Hematopoietic multipotent progenitor cell treated with erythropoietin and hydrocortisone succinate and interleukin-3 and kit ligand, for 15 days (in vitro differentiated cells): ENCODE measurements around the gene NAT14.
"Not testable (repeated sequence)": the region's sequence is repeated elsewhere in the genome, so short reads cannot be mapped to it uniquely, and the experiment has no call there.

Experiments used
- DNase-seq: peaks from one replicate; pipeline ENCODE4 v3.0.0-alpha.2; 2015; ENCODE audit warnings: low spot score

NAT14 gene

GRCh38 chr19:55503157-55503501, 18.1 kb downstream of the NAT14 start:
- no peak for DNase-seq

GRCh38 chr19:55503502-55504251, 18.7 kb downstream of the NAT14 start:
- DNase-seq = peak; percentile 91

- no peak for DNase-seq
These were observed 19.2 kb downstream of the NAT14 start for GRCh38 chr19:55504252-55504603.

- DNase-seq = no peak
These were observed 20.0 kb downstream of the NAT14 start for GRCh38 chr19:55504981-55505380.

- DNase-seq = no peak
These were observed 23.1 kb downstream of the NAT14 start for GRCh38 chr19:55508120-55508519.

- DNase-seq = peak; percentile 92
These were observed 32.1 kb downstream of the NAT14 start for GRCh38 chr19:55516878-55517620.

GRCh38 chr19:55519451-55520311, 34.7 kb downstream of the NAT14 start:
- peak; percentile 7 for DNase-seq

- no peak for DNase-seq
These were observed 35.8 kb downstream of the NAT14 start for GRCh38 chr19:55520691-55521292.

- DNase-seq = no peak
These were observed 40.5 kb downstream of the NAT14 start for GRCh38 chr19:55525289-55526101.

- no peak for DNase-seq
These were observed 41.5 kb downstream of the NAT14 start for GRCh38 chr19:55526216-55527196.

GRCh38 chr19:55527197-55528029, 42.4 kb downstream of the NAT14 start:
- DNase-seq = no peak

- DNase-seq = no peak
These were observed 43.2 kb downstream of the NAT14 start for GRCh38 chr19:55528030-55528803.

GRCh38 chr19:55529636-55530234, 44.7 kb downstream of the NAT14 start:
- DNase-seq = no peak

- no peak for DNase-seq
These were observed 46.0 kb downstream of the NAT14 start for GRCh38 chr19:55530996-55531395.

GRCh38 chr19:55534280-55534679, 49.3 kb downstream of the NAT14 start:
- not testable (repeated sequence) for DNase-seq

GRCh38 chr19:55535173-55535964, 50.4 kb downstream of the NAT14 start:
- DNase-seq = no peak

GRCh38 chr19:55535965-55536350, 51.0 kb downstream of the NAT14 start:
- DNase-seq = no peak
